ENCODE measurements around the gene KCNJ9. TPM values are rescaled to one million over a fixed set of nuclear protein-coding genes. Genes with fewer than 3 reads are reported as not detected.

KCNJ9 gene
- not detected in 2 replicates for total RNA-seq

GRCh38 chr1:160081261-160081936 lies at the start of gene KCNJ9:
Gene KCNJ9, plus strand, starts transcription at chr1:160081538. Its CDS starts 2,493 bp downstream, at chr1:160084031.
- H3K4me3 ChIP-seq (ENCODE audit: low read depth, low read length) = no peak within 1 kb of the TSS
- H3K27me3 ChIP-seq (ENCODE audit: control insufficient read depth, insufficient read depth, low read length) = peaks cover 55% of the 10 kb centered on the region
- no peaks in the 10 kb centered on the region for H3K36me3 ChIP-seq (ENCODE audit: control insufficient read depth, insufficient read depth, low read length)
- no peak for DNase-seq (ENCODE audit: low read depth)
- TF ChIP-seq, protein P1, sequence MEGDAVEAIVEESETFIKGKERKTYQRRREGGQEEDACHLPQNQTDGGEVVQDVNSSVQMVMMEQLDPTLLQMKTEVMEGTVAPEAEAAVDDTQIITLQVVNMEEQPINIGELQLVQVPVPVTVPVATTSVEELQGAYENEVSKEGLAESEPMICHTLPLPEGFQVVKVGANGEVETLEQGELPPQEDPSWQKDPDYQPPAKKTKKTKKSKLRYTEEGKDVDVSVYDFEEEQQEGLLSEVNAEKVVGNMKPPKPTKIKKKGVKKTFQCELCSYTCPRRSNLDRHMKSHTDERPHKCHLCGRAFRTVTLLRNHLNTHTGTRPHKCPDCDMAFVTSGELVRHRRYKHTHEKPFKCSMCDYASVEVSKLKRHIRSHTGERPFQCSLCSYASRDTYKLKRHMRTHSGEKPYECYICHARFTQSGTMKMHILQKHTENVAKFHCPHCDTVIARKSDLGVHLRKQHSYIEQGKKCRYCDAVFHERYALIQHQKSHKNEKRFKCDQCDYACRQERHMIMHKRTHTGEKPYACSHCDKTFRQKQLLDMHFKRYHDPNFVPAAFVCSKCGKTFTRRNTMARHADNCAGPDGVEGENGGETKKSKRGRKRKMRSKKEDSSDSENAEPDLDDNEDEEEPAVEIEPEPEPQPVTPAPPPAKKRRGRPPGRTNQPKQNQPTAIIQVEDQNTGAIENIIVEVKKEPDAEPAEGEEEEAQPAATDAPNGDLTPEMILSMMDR (IDR thresholded peaks at IDR 0.05; ENCODE audit: insufficient read depth, low read length, poor library complexity, severe bottlenecking) = no peak

DNA sequence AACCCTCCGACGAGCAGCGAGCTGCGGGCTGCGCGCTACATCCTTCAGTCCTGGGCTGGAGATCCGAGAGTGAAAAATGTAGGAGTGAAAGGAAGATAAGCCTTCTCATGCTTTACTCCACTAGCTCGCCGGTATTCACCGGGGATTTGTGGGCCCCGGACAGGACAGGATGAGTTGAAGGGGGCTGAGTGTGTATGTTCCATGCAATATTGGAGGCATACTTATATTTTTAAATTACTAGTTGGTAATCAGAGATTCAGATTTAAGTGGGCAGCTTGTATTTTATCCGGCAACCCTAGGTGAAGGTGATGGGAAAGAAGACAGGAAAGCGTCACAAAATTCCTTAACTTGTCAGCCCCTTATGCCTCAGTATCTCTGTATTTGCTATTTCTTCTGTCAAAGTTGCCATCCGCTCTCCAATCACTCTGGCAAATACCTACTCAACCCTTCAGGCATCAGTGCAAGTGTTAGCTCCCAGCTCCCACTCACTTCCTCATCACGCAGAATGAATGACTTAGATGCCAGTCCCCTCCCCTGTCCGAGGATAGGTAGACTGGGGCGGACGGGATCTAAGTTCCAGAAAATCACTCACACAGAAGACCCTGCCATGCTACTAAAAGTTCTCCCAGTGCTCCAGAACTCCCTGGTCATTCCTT lies 49.0 kb upstream of the KCNJ9 start:
- Histone ChIP-seq H3K27me3 (ENCODE audit: control insufficient read depth, insufficient read depth, low read length) (no peaks in the 10 kb centered on the region), H3K4me3 (ENCODE audit: low read depth, low read length) (peak overlapping the region; percentile 77), H3K36me3 (ENCODE audit: control insufficient read depth, insufficient read depth, low read length) (no peaks in the 10 kb centered on the region)
- DNase-seq (ENCODE audit: low read depth) = no peak
- TF ChIP-seq, protein P1 (IDR thresholded peaks at IDR 0.05; ENCODE audit: insufficient read depth, low read length, poor library complexity, severe bottlenecking) = no peak

DNA sequence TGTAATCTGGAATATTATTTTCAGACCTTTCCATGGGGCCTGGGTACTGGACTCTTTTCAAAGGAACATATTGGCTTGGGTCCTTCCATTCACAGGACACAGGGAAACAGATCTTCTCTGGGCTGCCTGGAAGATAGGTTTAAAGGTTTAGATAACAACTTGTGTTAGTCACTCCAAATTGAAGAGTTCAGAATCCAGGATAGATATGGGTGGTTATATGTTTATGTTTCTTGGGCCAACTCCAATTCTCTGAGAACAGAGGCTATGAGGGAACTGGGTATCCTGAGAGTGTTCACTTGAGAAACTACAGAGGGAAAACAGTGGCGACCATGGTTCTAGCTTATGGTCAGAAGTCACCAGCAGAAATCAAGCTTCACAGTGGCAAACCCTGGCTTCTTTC lies 40.9 kb upstream of the KCNJ9 start:
- no peak for DNase-seq (ENCODE audit: low read depth)
- no peaks in the 10 kb centered on the region for H3K36me3 ChIP-seq (ENCODE audit: control insufficient read depth, insufficient read depth, low read length)
- TF ChIP-seq, protein P1 (IDR thresholded peaks at IDR 0.05; ENCODE audit: insufficient read depth, low read length, poor library complexity, severe bottlenecking) = no peak

DNA sequence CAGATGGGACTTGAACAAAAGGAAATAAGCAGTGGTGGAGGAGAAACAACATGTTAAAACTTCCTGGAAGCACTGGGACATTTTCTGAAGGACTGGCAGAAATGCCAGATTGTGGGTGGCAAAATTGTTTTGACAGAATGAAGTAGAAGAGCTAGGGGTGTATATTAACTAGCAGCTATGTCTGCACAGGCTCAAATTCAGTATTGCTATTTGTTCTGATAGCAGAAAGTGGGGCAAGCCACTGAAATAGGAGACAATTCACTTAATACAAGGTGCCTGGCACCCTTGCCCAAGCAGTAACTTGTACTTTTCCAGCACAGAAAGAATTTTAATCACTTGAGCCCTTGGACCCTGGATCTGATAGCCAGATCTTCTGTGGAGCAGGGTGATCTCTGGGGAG lies 37.8 kb upstream of the KCNJ9 start:
- no peak for DNase-seq (ENCODE audit: low read depth)
- H3K4me3 ChIP-seq (ENCODE audit: low read depth, low read length) = no peak overlapping the region
- TF ChIP-seq, protein P1 (IDR thresholded peaks at IDR 0.05; ENCODE audit: insufficient read depth, low read length, poor library complexity, severe bottlenecking) = no peak
- no peaks in the 10 kb centered on the region for H3K36me3 ChIP-seq (ENCODE audit: control insufficient read depth, insufficient read depth, low read length)
- H3K27me3 ChIP-seq (ENCODE audit: control insufficient read depth, insufficient read depth, low read length) = peaks cover 13% of the 10 kb centered on the region

More for the DNA sequence above, 40.9 kb upstream of the KCNJ9 start:
- no peak overlapping the region for H3K4me3 ChIP-seq (ENCODE audit: low read depth, low read length)
- peaks cover 2% of the 10 kb centered on the region for H3K27me3 ChIP-seq (ENCODE audit: control insufficient read depth, insufficient read depth, low read length)

- DNase-seq (ENCODE audit: low read depth) = no peak
- H3K27me3 ChIP-seq (ENCODE audit: control insufficient read depth, insufficient read depth, low read length) = peaks cover 16% of the 10 kb centered on the region
- TF ChIP-seq, protein P1 (IDR thresholded peaks at IDR 0.05; ENCODE audit: insufficient read depth, low read length, poor library complexity, severe bottlenecking) = no peak
- no peak overlapping the region for H3K4me3 ChIP-seq (ENCODE audit: low read depth, low read length)
- no peaks in the 10 kb centered on the region for H3K36me3 ChIP-seq (ENCODE audit: control insufficient read depth, insufficient read depth, low read length)
These were observed 35.7 kb upstream of the KCNJ9 start for GRCh38 chr1:160045653-160046052.
